ENCODE measurements around the gene AIG1. TPM values are rescaled to one million over a fixed set of nuclear protein-coding genes. Genes with fewer than 3 reads are reported as not detected.

Gene AIG1
- total and polyA plus RNA-seq, 2 experiments from 2014 or later = 92.8 to 102 TPM

GRCh38 chr6:143023695-143024094 lies 37.0 kb upstream of the AIG1 start:
- DNase-seq (ENCODE audit: low spot score) = no peak
- Histone ChIP-seq H3K9me2 (replicated peaks; ENCODE audit: insufficient read depth) (no peaks in the 10 kb centered on the region), H3K4me2 (no peak overlapping the region), H3K9me3 (ENCODE audit: low read depth) (no peaks in the 10 kb centered on the region), H3K27ac (no peak overlapping the region), H3K4me3 (no peak overlapping the region), H2AFZ (no peak overlapping the region), H3K36me3 (replicated peaks; ENCODE audit: insufficient read depth, low read depth) (no peaks in the 10 kb centered on the region), H3K79me2 (no peaks in the 10 kb centered on the region), H3K27me3 (no peaks in the 10 kb centered on the region), H4K20me1 (ENCODE audit: insufficient read depth, poor library complexity, severe bottlenecking) (no peaks in the 10 kb centered on the region), H3K4me1 (ENCODE audit: insufficient read depth) (no peaks in the 10 kb centered on the region)
- TF ChIP-seq EZH2phosphoT487 (IDR thresholded peaks at IDR 0.05; ENCODE audit: low read depth, severe bottlenecking, unreplicated experiment) = no peak
- TF ChIP-seq CTCF (IDR thresholded peaks at IDR 0.05; ENCODE audit: poor library complexity) = no peak
- no peak for TF ChIP-seq EZH2 (IDR thresholded peaks at IDR 0.05; ENCODE audit: borderline replicate concordance)
- 75% methylated on average over 1 of the region's 1 CpG for WGBS (ENCODE audit: low lambda C conversion rate, missing lambda C conversion rate)

GRCh38 chr6:143024977-143025376 lies 35.7 kb upstream of the AIG1 start:
- no peak overlapping the region for H3K27ac ChIP-seq
- H3K36me3 ChIP-seq (replicated peaks; ENCODE audit: insufficient read depth, low read depth) = no peaks in the 10 kb centered on the region
- H3K9me3 ChIP-seq (ENCODE audit: low read depth) = no peaks in the 10 kb centered on the region
- TF ChIP-seq EZH2phosphoT487 (IDR thresholded peaks at IDR 0.05; ENCODE audit: low read depth, severe bottlenecking, unreplicated experiment) (no peak), EZH2 (IDR thresholded peaks at IDR 0.05; ENCODE audit: borderline replicate concordance) (no peak), CTCF (IDR thresholded peaks at IDR 0.05; ENCODE audit: poor library complexity) (no peak)
- DNase-seq (ENCODE audit: low spot score) = no peak
- no peak overlapping the region for H3K4me3 ChIP-seq
- no peak overlapping the region for H2AFZ ChIP-seq
- no peaks in the 10 kb centered on the region for H3K79me2 ChIP-seq
- no peaks in the 10 kb centered on the region for H3K27me3 ChIP-seq
- H3K4me1 ChIP-seq (ENCODE audit: insufficient read depth) = no peaks in the 10 kb centered on the region
- H3K9me2 ChIP-seq (replicated peaks; ENCODE audit: insufficient read depth) = no peaks in the 10 kb centered on the region
- no peak overlapping the region for H3K4me2 ChIP-seq
- no peaks in the 10 kb centered on the region for H4K20me1 ChIP-seq (ENCODE audit: insufficient read depth, poor library complexity, severe bottlenecking)

- Histone ChIP-seq H3K27me3 (no peaks in the 10 kb centered on the region), H4K20me1 (ENCODE audit: insufficient read depth, poor library complexity, severe bottlenecking) (no peaks in the 10 kb centered on the region), H3K27ac (no peak overlapping the region), H3K9me3 (ENCODE audit: low read depth) (no peaks in the 10 kb centered on the region), H3K79me2 (no peaks in the 10 kb centered on the region), H2AFZ (no peak overlapping the region), H3K4me1 (ENCODE audit: insufficient read depth) (no peaks in the 10 kb centered on the region), H3K9me2 (replicated peaks; ENCODE audit: insufficient read depth) (no peaks in the 10 kb centered on the region), H3K4me2 (no peak overlapping the region), H3K4me3 (no peak overlapping the region), H3K36me3 (replicated peaks; ENCODE audit: insufficient read depth, low read depth) (no peaks in the 10 kb centered on the region)
- 58% methylated on average over 5 of the region's 5 CpGs for WGBS (ENCODE audit: low lambda C conversion rate, missing lambda C conversion rate)
- TF ChIP-seq CTCF (IDR thresholded peaks at IDR 0.05; ENCODE audit: poor library complexity) = peak; percentile 34
- TF ChIP-seq EZH2 (IDR thresholded peaks at IDR 0.05; ENCODE audit: borderline replicate concordance) = no peak
- DNase-seq (ENCODE audit: low spot score) = peak; percentile 20
These were observed 33.8 kb upstream of the AIG1 start for GRCh38 chr6:143026696-143027449.

Measured in hepatocyte (in vitro differentiated cells).